ENCODE measurements around the gene PNPLA6. TPM values are rescaled to one million over a fixed set of nuclear protein-coding genes. Genes with fewer than 3 reads are reported as not detected.

The PNPLA6 gene
- total RNA-seq, 2 donors from 2014 or later = 95.1 to 97.2 TPM

DNA sequence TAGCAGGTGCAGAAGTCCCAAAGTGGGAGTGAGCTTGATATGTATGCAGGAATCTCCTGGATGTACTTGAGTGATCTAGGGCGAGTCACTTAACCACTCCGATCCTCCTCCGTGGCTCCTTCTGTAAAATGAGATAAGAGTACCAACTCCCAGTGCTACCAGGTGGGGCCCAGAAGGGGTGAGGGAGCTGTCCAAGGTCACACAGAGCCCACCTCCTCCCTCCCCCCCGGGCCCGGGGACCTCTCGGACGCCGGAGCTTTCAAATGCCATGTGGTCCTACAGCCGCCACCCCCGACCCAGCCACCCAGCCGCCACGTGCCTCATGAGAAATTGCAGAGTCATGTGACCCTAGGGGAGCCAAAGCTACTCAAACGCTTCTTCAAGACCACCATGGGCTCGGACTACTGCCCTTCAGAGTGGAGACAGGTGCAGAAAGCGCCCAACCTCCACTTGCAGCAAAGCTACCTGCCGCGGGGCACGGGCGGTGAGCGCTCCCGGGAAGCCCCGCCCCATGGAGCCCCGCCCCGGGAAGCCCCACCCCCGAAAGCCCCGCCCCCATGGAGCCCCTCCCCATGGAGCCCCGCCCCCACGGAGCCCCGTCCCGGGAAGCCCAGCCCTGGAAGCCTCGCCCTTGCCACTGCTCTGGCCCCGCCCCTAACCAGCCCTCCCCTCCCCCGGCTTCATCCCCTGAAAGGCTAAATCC, 29.7 kb upstream of the PNPLA6 start:
- Mint-ChIP-seq H3K4me1 (peaks cover 5% of the 10 kb centered on the region), H3K36me3 (ENCODE audit: low read depth) (no peaks in the 10 kb centered on the region), H3K27me3 (peaks cover 24% of the 10 kb centered on the region), H3K4me3 (peak overlapping the region; percentile 19), H3K27ac (no peak overlapping the region)
- ATAC-seq (peak; percentile 55), DNase-seq (no peak)
- peaks cover 4% of the 10 kb centered on the region for H3K9me3 ChIP-seq (ENCODE audit: control insufficient read depth, low read length, poor library complexity, severe bottlenecking)

DNA sequence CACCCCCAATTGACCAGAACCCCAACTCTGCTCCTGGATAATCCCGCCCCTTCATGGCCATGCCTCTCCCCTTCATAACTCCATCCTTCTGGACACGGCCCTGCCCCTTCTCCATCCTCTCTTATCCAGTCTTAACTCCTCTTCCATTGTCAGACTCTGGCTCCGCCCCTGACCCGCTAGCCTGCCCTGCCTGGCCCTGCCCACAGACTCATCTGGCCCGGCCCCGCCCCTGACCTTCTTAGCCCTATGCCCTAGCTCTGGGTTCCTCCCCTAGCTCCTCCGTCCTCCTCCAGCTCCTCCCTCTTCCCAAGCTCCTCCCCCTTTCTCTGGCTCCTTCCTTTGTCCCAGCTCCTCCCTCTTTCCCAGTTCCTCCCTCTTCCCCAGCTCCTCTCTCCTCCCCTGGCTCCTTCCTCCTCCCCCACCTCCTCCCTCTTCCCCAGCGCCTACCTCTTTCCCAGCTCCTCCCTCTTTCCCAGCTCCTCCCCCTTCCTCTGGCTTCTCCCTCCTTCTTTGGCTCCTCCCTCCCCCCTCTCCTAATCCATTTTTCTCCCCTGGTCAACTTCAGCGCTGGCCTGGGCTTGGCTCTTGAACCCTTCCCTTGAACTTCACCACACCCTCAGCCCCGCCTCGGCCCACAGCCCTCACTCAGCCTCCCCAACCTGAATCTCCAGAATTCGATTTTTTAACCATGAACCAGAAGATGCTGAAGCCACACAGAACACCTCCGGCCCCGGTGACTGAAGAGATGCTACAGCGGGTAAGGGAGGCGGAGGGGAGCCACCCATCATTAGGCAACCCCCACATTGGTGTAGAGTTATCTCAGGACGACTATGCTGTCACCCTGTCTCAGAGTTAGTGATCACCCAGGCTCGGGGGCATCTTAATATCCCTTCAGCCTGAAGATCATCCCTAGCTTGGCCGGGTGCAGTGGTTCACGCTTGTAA, 28.9 kb upstream of the PNPLA6 start:
- peaks cover 4% of the 10 kb centered on the region for H3K9me3 ChIP-seq (ENCODE audit: control insufficient read depth, low read length, poor library complexity, severe bottlenecking)
- H3K4me1 Mint-ChIP-seq = peaks cover 5% of the 10 kb centered on the region
- ATAC-seq (peak; percentile 70), DNase-seq (no peak)
- peak overlapping the region; percentile 26 for H3K4me3 Mint-ChIP-seq
- H3K36me3 Mint-ChIP-seq (ENCODE audit: low read depth) = no peaks in the 10 kb centered on the region
- H3K27me3 Mint-ChIP-seq = peaks cover 20% of the 10 kb centered on the region
- no peak overlapping the region for H3K27ac Mint-ChIP-seq

DNA sequence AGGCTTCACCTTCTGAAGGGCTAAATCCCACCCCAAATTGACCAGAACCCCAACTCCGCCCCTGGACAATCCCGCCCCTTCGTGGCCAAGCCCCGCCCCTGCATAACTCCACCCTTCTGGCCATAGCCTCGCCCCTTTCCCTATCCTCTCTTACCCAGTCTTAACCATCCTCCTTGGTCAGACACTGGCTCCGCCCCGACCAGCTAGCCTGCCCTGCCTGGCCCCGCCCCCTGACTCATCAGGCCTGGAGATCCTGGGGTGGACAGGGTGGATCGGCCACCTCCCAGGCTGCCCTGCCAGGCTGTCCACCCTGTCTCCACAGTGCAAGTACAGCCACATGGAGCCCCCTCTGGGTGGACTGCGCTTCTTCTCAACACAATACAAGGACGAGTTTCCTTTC, 27.6 kb upstream of the PNPLA6 start:
- H3K27me3 Mint-ChIP-seq = peaks cover 15% of the 10 kb centered on the region
- H3K9me3 ChIP-seq (ENCODE audit: control insufficient read depth, low read length, poor library complexity, severe bottlenecking) = peaks cover 4% of the 10 kb centered on the region
- no peaks in the 10 kb centered on the region for H3K36me3 Mint-ChIP-seq (ENCODE audit: low read depth)
- no peak overlapping the region for H3K4me3 Mint-ChIP-seq
- ATAC-seq = peak; percentile 30
- peaks cover 5% of the 10 kb centered on the region for H3K4me1 Mint-ChIP-seq
- DNase-seq = no peak
- H3K27ac Mint-ChIP-seq = no peak overlapping the region

DNA sequence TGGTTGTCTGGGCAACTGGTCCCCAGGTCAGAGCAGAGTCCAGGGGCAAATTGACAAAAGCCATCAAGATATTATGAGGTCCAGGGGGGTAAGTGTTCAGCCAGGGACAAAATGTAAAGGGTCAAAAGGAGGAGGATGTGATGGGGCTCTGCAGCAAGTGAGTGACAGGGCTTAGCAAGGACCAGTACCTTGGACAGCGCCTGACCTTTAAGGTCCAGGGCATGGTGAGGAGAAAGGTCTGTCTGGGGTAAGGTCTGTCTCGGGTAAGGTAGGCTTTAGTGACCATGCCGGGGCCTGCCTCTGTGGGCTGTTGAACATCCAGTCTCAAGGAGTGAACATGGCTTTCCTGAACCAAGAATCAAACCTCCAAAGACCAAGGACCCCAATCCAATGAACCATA, 25.9 kb upstream of the PNPLA6 start:
- peaks cover 5% of the 10 kb centered on the region for H3K4me1 Mint-ChIP-seq
- peaks cover 14% of the 10 kb centered on the region for H3K27me3 Mint-ChIP-seq
- peaks cover 4% of the 10 kb centered on the region for H3K9me3 ChIP-seq (ENCODE audit: control insufficient read depth, low read length, poor library complexity, severe bottlenecking)
- no peak overlapping the region for H3K27ac Mint-ChIP-seq
- ATAC-seq = no peak
- DNase-seq = no peak
- no peaks in the 10 kb centered on the region for H3K36me3 Mint-ChIP-seq (ENCODE audit: low read depth)
- no peak overlapping the region for H3K4me3 Mint-ChIP-seq

DNA sequence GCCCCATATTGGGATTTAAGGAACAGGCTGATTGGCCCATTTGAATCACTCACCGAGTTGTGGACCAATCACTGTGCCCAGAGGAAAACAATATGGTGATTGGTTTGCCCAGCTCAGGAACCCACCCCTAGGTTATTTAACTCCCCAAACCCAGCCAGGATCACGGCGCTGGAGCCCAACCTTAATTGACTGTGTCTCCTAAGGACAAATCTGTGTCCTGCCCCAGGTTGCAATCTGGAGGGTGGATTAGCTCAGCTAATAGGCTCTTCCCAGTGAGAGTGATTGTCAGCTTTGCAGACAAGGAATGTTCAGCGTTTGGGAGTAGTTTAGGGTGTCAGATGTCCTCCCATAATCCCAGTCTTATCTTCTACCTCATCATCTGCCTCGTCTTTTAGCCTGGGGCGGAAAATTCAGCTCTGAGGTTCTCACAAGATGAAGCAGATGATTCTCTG, 23.1 kb upstream of the PNPLA6 start:
- Mint-ChIP-seq H3K27ac (no peak overlapping the region), H3K27me3 (peaks cover 25% of the 10 kb centered on the region), H3K4me3 (no peak overlapping the region), H3K36me3 (ENCODE audit: low read depth) (peaks cover 4% of the 10 kb centered on the region), H3K4me1 (peaks cover 14% of the 10 kb centered on the region)
- DNase-seq = no peak
- peaks cover 4% of the 10 kb centered on the region for H3K9me3 ChIP-seq (ENCODE audit: control insufficient read depth, low read length, poor library complexity, severe bottlenecking)
- no peak for ATAC-seq

DNA sequence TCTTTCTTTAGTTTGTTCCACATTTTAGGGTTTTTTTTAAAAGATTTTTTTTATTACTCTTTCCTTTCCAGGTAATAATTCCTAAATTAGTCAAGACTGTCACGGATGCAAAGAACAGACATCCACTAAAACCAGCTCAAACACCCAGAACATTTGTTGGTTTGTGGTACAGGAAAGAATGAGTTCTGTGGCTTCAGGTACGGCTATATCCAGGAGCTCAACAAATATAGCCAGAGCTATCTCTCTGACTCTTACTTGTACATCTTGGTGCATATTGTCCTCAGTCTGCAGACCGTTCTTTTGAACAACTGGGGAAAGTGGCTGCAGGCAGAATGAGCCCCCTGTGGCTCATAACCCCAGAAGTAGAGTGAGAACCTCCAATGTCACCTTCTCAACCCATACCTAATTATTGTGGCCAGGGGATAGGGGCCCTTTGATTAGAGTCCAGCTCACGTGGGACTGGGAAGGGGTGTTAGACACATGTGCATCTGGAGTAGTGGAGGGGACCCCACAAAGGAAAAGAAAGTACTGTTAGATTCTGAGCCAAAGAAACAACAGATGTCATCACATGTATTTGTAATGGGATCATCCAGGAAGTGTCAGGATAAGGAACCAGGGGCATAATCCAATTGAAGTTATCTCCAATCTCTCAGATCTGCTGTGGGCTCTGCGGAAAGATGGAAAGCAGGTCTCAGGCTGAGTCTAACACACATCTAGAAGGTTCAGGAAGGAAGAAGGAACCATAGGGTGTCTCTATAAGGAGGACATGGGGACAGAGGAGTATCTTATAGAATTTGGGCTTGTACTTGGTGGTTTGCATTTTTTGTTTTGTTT, 21.5 kb upstream of the PNPLA6 start:
- H3K4me1 Mint-ChIP-seq = peaks cover 21% of the 10 kb centered on the region
- peaks cover 25% of the 10 kb centered on the region for H3K27me3 Mint-ChIP-seq
- H3K36me3 Mint-ChIP-seq (ENCODE audit: low read depth) = peaks cover 4% of the 10 kb centered on the region
- H3K9me3 ChIP-seq (ENCODE audit: control insufficient read depth, low read length, poor library complexity, severe bottlenecking) = peaks cover 4% of the 10 kb centered on the region
- peak overlapping the region; percentile 92 for H3K4me3 Mint-ChIP-seq
- no peak overlapping the region for H3K27ac Mint-ChIP-seq
- no peak for DNase-seq
- no peak for ATAC-seq

DNA sequence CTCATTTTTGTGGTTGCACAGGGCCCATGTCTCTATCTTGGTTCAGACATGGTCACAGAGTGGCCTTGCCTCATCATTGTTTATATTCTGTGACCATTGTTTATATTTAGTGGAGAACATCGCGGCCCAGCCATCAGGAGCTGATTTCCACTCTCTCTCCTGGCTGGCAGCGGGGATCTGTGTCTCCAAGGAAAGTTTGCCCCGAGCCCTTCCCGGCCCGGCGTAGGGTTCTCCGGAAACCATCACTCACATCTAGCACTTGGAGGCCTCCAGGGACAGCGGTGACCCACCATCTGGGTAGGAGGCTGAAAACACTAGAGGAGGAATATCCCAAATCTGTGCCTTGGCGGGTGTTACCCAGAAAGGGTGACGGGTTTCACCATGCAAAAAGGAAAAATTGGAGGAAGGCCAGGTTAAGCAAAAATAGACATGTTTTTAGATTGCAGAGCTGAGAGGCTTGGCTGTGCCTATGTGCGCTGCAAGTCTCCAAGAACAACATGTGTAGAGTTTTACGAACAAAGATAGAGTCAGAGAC, 20.3 kb upstream of the PNPLA6 start:
- DNase-seq = no peak
- H3K27me3 Mint-ChIP-seq = peaks cover 25% of the 10 kb centered on the region
- no peak for ATAC-seq
- H3K9me3 ChIP-seq (ENCODE audit: control insufficient read depth, low read length, poor library complexity, severe bottlenecking) = peaks cover 3% of the 10 kb centered on the region
- H3K4me1 Mint-ChIP-seq = peaks cover 21% of the 10 kb centered on the region
- peak overlapping the region; percentile 60 for H3K27ac Mint-ChIP-seq
- H3K4me3 Mint-ChIP-seq = peak overlapping the region; percentile 92
- peaks cover 4% of the 10 kb centered on the region for H3K36me3 Mint-ChIP-seq (ENCODE audit: low read depth)

DNA sequence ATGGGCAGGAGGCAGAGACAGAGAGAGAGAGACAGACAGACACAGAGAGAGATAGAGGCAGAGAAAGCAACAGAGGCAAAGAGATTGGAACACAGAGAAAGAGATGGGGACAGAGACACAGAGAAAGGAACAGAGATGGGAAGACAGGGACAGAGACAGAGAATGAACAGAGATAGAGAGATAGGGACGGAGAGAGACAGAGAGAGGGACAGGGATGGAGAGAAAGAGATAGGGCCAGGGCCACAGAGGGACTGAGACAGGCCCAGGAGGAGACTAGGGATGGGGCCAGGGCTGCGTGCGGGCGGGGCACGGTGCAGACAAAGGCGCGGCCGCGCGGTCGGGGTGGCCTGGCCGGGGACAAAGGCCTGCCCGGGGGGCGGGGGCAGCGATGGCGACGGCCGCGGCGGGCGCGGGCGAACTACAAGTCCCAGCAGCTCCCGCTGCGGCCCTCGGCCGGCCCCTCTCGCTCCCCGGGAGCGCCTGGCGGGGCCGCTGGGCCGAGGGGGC, 19.8 kb upstream of the PNPLA6 start, which contains the start of gene ZNF358:
Gene ZNF358 (plus strand): TSS at position 459 of the 507 bp plus-strand sequence. CDS start 3,140 bp downstream, outside the sequence.
- peak; percentile 73 for ATAC-seq
- Mint-ChIP-seq H3K27ac (peak within 1 kb of the TSS; percentile 60), H3K27me3 (peaks cover 25% of the 10 kb centered on the region), H3K4me1 (peaks cover 21% of the 10 kb centered on the region), H3K36me3 (ENCODE audit: low read depth) (peaks cover 4% of the 10 kb centered on the region), H3K4me3 (peak within 1 kb of the TSS; percentile 92)
- DNase-seq = no peak
- no peaks in the 10 kb centered on the region for H3K9me3 ChIP-seq (ENCODE audit: control insufficient read depth, low read length, poor library complexity, severe bottlenecking)

DNA sequence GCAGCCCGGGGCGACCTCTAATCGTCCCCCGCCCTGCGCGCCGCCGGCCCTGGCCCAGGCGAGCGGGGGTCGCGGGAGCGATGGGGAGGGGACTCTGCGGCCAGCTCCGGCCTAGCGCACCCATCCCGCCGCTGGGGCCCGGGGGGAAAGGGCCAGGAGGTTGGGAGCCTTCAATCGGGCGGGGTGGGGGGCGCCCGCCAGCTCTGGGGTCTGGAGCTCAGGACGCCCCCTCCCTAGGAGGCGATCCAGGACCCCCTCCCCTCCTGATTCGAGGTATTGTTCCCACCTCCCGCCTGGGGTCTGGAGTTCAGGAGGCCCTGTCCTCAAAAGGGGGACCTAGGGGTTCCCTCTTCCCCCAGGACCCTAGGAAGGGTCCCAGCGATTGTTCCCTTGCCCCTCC, 19.2 kb upstream of the PNPLA6 start:
- H3K4me1 Mint-ChIP-seq = peaks cover 21% of the 10 kb centered on the region

DNA sequence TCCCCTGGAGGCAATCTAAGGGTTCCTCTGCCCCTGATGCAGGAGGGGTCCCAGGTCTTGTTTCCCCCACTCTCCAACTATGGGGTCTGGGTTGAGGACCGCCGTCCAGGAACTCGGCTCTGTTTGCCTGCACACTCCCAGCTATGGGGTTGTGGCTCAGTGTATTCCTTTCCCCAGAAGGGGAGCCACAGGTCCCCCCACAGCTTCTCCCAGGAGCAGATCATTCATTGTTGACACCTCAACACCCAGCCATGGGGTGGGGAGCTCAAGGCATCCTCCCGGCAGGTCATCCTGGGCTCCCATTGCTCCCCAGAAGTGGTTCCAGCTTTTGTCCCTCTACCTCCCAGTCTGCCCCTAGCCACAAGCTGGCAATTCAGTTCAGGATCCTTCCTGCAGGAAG, 18.6 kb upstream of the PNPLA6 start:
- ATAC-seq (no peak), DNase-seq (no peak)
- peak overlapping the region; percentile 54 for H3K27ac Mint-ChIP-seq
- H3K4me3 Mint-ChIP-seq = peak overlapping the region; percentile 83
- peaks cover 23% of the 10 kb centered on the region for H3K4me1 Mint-ChIP-seq
- H3K27me3 Mint-ChIP-seq = peaks cover 25% of the 10 kb centered on the region
- H3K9me3 ChIP-seq (ENCODE audit: control insufficient read depth, low read length, poor library complexity, severe bottlenecking) = no peaks in the 10 kb centered on the region
- H3K36me3 Mint-ChIP-seq (ENCODE audit: low read depth) = peaks cover 4% of the 10 kb centered on the region

More for the DNA sequence above, 19.2 kb upstream of the PNPLA6 start:
- Mint-ChIP-seq H3K36me3 (ENCODE audit: low read depth) (peaks cover 4% of the 10 kb centered on the region), H3K27me3 (peaks cover 25% of the 10 kb centered on the region), H3K27ac (peak overlapping the region; percentile 54), H3K4me3 (peak overlapping the region; percentile 83)
- no peaks in the 10 kb centered on the region for H3K9me3 ChIP-seq (ENCODE audit: control insufficient read depth, low read length, poor library complexity, severe bottlenecking)
- ATAC-seq (no peak), DNase-seq (no peak)

DNA sequence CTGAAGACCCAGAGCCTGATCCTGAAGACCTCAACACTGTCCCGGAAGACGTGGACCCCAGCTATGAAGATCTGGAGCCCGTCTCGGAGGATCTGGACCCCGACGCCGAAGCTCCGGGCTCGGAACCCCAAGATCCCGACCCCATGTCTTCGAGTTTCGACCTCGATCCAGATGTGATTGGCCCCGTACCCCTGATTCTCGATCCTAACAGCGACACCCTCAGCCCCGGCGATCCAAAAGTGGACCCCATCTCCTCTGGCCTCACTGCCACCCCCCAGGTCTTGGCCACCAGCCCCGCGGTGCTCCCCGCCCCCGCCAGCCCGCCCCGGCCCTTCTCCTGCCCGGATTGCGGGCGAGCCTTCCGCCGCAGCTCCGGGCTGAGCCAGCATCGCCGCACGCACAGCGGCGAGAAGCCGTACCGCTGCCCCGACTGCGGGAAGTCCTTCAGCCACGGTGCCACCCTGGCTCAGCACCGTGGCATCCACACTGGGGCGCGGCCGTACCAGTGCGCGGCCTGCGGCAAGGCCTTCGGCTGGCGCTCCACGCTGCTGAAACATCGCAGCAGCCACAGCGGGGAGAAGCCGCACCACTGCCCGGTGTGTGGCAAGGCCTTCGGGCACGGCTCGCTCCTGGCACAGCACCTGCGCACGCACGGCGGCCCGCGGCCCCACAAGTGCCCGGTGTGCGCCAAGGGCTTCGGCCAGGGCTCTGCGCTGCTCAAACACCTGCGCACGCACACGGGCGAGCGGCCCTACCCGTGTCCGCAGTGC, 16.0 kb upstream of the PNPLA6 start:
- Mint-ChIP-seq H3K27me3 (peaks cover 18% of the 10 kb centered on the region), H3K27ac (no peak overlapping the region), H3K4me1 (peaks cover 32% of the 10 kb centered on the region), H3K36me3 (ENCODE audit: low read depth) (peaks cover 4% of the 10 kb centered on the region), H3K4me3 (no peak overlapping the region)
- ATAC-seq (no peak), DNase-seq (no peak)
- no peaks in the 10 kb centered on the region for H3K9me3 ChIP-seq (ENCODE audit: control insufficient read depth, low read length, poor library complexity, severe bottlenecking)

Measured in T-helper 17 cell (primary cell).